Liver (tissue), 9 donors: ENCODE measurements around the gene MAOB. TPM values are rescaled to one million over a fixed set of nuclear protein-coding genes. Genes with fewer than 3 reads are reported as not detected.

Source experiments
- DNase-seq: peaks from one replicate; pipeline ENCODE4 v3.0.0-alpha.2; 2017; ENCODE audit warnings: low spot score
- H3K27ac ChIP-seq, 2 donors: one replicate each; pipeline ENCODE4 v1.7.0; 2013; ENCODE audit warnings: inconsistent platforms in 2 of 2, low read length in 2 of 2, control low read depth in 1 of 2, low read depth in 1 of 2, mild to moderate bottlenecking in 1 of 2
- H3K27me3 ChIP-seq, 4 donors: one replicate each; pipeline versions ENCODE4 v1.6.1 to v1.7.0; 2013; ENCODE audit warnings: low read length in 3 of 4, inconsistent platforms in 1 of 4, mild to moderate bottlenecking in 1 of 4, moderate library complexity in 1 of 4; ENCODE audit not compliant: control insufficient read depth in 4 of 4, insufficient read depth in 4 of 4
- H3K36me3 ChIP-seq, 4 donors: one replicate each; pipeline versions ENCODE4 v1.6.1 to v1.7.0; 2013; ENCODE audit warnings: low read length in 3 of 4, mild to moderate bottlenecking in 3 of 4, low read depth in 1 of 4, moderate library complexity in 1 of 4; ENCODE audit not compliant: control insufficient read depth in 4 of 4, insufficient read depth in 3 of 4
- H3K4me1 ChIP-seq, 4 donors: one replicate each; pipeline versions ENCODE4 v1.6.1 to v1.7.0; 2013; ENCODE audit warnings: low read length in 3 of 4, mild to moderate bottlenecking in 3 of 4, moderate library complexity in 1 of 4; ENCODE audit not compliant: control insufficient read depth in 4 of 4, insufficient read depth in 4 of 4
- H3K4me3 ChIP-seq, 3 donors: one replicate each; pipeline versions ENCODE4 v1.6.1 to v1.7.0; 2013; ENCODE audit warnings: low read length in 3 of 3, control low read depth in 1 of 3, low read depth in 1 of 3, mild to moderate bottlenecking in 1 of 3
- H3K9ac ChIP-seq, 2 donors: one replicate each; pipeline ENCODE4 v1.7.0; 2013; ENCODE audit warnings: low read length in 2 of 2, mild to moderate bottlenecking in 2 of 2, moderate library complexity in 2 of 2, control low read depth in 1 of 2, low read depth in 1 of 2
- H3K9me3 ChIP-seq, 4 donors: one replicate each; pipeline versions ENCODE4 v1.6.1 to v1.7.0; 2013; ENCODE audit warnings: low read length in 3 of 4; ENCODE audit not compliant: control insufficient read depth in 4 of 4
- ATF3 ChIP-seq: IDR thresholded peaks from 2 replicates; pipeline ENCODE4 v1.6.1; 2016; ENCODE audit warnings: antibody characterized with exemption
- CTCF ChIP-seq: fragments of 150-350 bp; IDR thresholded peaks from 2 replicates; pipeline ENCODE4 v1.5.1; 2017; ENCODE audit warnings: improper control_type of control experiment, low read depth, low read length; ENCODE audit not compliant: missing input control
- FOXA1 ChIP-seq: IDR thresholded peaks from 2 replicates; pipeline ENCODE4 v1.6.1; 2016; ENCODE audit warnings: antibody characterized with exemption
- FOXA2 ChIP-seq: IDR thresholded peaks from 2 replicates; pipeline ENCODE4 v1.6.1; 2016; ENCODE audit warnings: antibody characterized with exemption
- GABPA ChIP-seq, 2 donors: IDR thresholded peaks in 1 of 2; conservative IDR thresholded peaks in 1 of 2; 2 replicates each; pipeline ENCODE4 v1.6.1; 2016; ENCODE audit warnings: antibody characterized with exemption in 2 of 2, mild to moderate bottlenecking in 1 of 2, moderate library complexity in 1 of 2
- HNF4A ChIP-seq, 2 donors: conservative IDR thresholded peaks; 2 replicates each; pipeline ENCODE4 v1.6.1; 2016; ENCODE audit warnings: antibody characterized with exemption in 2 of 2, mild to moderate bottlenecking in 2 of 2
- JUND ChIP-seq, 2 donors: IDR thresholded peaks; 2 replicates each; pipeline ENCODE4 v1.6.1; 2016; ENCODE audit warnings: antibody characterized with exemption in 2 of 2
- MAX ChIP-seq: IDR thresholded peaks from 2 replicates; pipeline ENCODE4 v1.6.1; 2016; ENCODE audit warnings: antibody characterized with exemption
- NR2F2 ChIP-seq: IDR thresholded peaks from 2 replicates; pipeline ENCODE4 v1.6.1; 2016; ENCODE audit warnings: antibody characterized with exemption
- REST ChIP-seq: IDR thresholded peaks from 2 replicates; pipeline ENCODE4 v1.6.1; 2016; ENCODE audit warnings: antibody characterized with exemption, mild to moderate bottlenecking
- RXRA ChIP-seq, 2 donors: IDR thresholded peaks; 2 replicates each; pipeline ENCODE4 v1.6.1; 2017 to 2018; ENCODE audit warnings: antibody characterized with exemption in 2 of 2, mild to moderate bottlenecking in 1 of 2
- SP1 ChIP-seq: IDR thresholded peaks from 2 replicates; pipeline ENCODE4 v1.6.1; 2018; ENCODE audit warnings: antibody characterized with exemption, mild to moderate bottlenecking
- TAF1 ChIP-seq: conservative IDR thresholded peaks from 2 replicates; pipeline ENCODE4 v1.6.1; 2016; ENCODE audit warnings: antibody characterized with exemption, mild to moderate bottlenecking
- YY1 ChIP-seq: IDR thresholded peaks from 2 replicates; pipeline ENCODE4 v1.6.1; 2016; ENCODE audit warnings: antibody characterized with exemption, mild to moderate bottlenecking
- ZBTB33 ChIP-seq: IDR thresholded peaks from 2 replicates; pipeline ENCODE4 v1.6.1; 2016; ENCODE audit warnings: antibody characterized with exemption
- WGBS: extraction: QIAGEN DNeasy Blood & Tissue Kit; methylation state at CpG from one replicate; pipeline ENCODE4 v1.1.7; 2013; 5-methylcytosine and 5-hydroxymethylcytosine counted together
- polyA plus RNA-seq, 2 donors: library from polyadenylated mRNA; stranded (reverse) in 1 of 2; unstranded in 1 of 2; fragments of 200-250 nt in 1 of 2; fragments of >200 nt in 1 of 2; fragmentation: Nextera tagmentation in 1 of 2; extraction: Ambion mirVana in 1 of 2; gene quantifications; one replicate each; pipeline versions ENCODE4 v1.2.1 to v1.2.3, GENCODE V29; 2013 to 2015
- total RNA-seq, 2 donors: library from RNA; depleted of rRNA; stranded (reverse); fragments of >200 nt; gene quantifications; one replicate each; pipeline ENCODE4 v1.2.3, GENCODE V29; 2014
- donor health status: healthy.
- donor health status: healthy.
- donor health status: healthy.
- donor health status: healthy.
- donor health status: healthy.

The MAOB gene
- total and polyA plus RNA-seq, 4 donors: 34.0 to 96.3 (median 72.6) TPM

GRCh38 chrX:43718956-43719355, 163.3 kb downstream of the MAOB start:
- peaks cover 0 to 12% (median 3%) of the 10 kb centered on the region in 4 donors for H3K9me3 ChIP-seq
- no peak overlapping the region for H3K4me3 ChIP-seq
- H3K27me3 ChIP-seq: no peaks in the 10 kb centered on the region
- WGBS: 92% methylated on average over 1 of the region's 1 CpG
- TF ChIP-seq FOXA2 (no peak), YY1 (no peak), ATF3 (no peak), SP1 (no peak), RXRA (IDR thresholded peaks at IDR 0.05) (no peak), REST (no peak), TAF1 (no peak), FOXA1 (no peak), CTCF (no peak), JUND (IDR thresholded peaks at IDR 0.05) (no peak), GABPA (IDR thresholded peaks at IDR 0.05 in 1 of 2, conservative IDR thresholded peaks at IDR 0.05 in 1 of 2) (no peak), HNF4A (conservative IDR thresholded peaks at IDR 0.05) (no peak), ZBTB33 (no peak), MAX (no peak), NR2F2 (no peak)
- no peaks in the 10 kb centered on the region for H3K4me1 ChIP-seq
- H3K27ac ChIP-seq: no peak overlapping the region
- H3K36me3 ChIP-seq: peaks cover 0 to 6% (median 3%) of the 10 kb centered on the region in 4 donors
- no peak overlapping the region for H3K9ac ChIP-seq
- DNase-seq: no peak

GRCh38 chrX:43718546-43718945, 163.7 kb downstream of the MAOB start:
- H3K4me1 ChIP-seq: no peaks in the 10 kb centered on the region
- no peak for DNase-seq
- 95% methylated on average over 6 of the region's 6 CpGs for WGBS
- H3K36me3 ChIP-seq: peaks cover 0 to 6% (median 3%) of the 10 kb centered on the region in 4 donors
- no peak overlapping the region for H3K27ac ChIP-seq
- H3K9ac ChIP-seq: no peak overlapping the region
- no peak overlapping the region for H3K4me3 ChIP-seq
- TF ChIP-seq YY1: no peak
- H3K27me3 ChIP-seq: no peaks in the 10 kb centered on the region
- peaks cover 0 to 12% (median 3%) of the 10 kb centered on the region in 4 donors for H3K9me3 ChIP-seq
